ENCODE data around the gene DUT. TPM values are rescaled to one million over a fixed set of nuclear protein-coding genes. Genes with fewer than 3 reads are reported as not detected.
A peak's percentile ranks its signal among the peaks of the same experiment; 100 is the strongest.

Gene DUT
- total RNA-seq, 1 experiment from 2014 or later = 224 TPM

- no peak for TF ChIP-seq EZH2 (IDR thresholded peaks at IDR 0.05; ENCODE audit: borderline replicate concordance, low read depth, low read length, poor library complexity, severe bottlenecking)
- TF ChIP-seq CTCF (conservative IDR thresholded peaks at IDR 0.05; ENCODE audit: low read depth, low read length) = no peak
- POLR2A ChIA-PET (ENCODE audit: low non-redundant PET) = interaction anchor here (0.5 kb wide), 1 partner anchor 11 kb away, joined by 4 read pairs; no protein-coding TSS in a partner anchor
- CTCF ChIA-PET = no interaction called here
- Histone ChIP-seq H3K27ac (ENCODE audit: low read depth, low read length, poor library complexity, severe bottlenecking) (peak overlapping the region; percentile 98), H3K4me1 (ENCODE audit: insufficient read depth, low read length, poor library complexity, severe bottlenecking) (peaks cover 11% of the 10 kb centered on the region), H3K9me3 (ENCODE audit: low read depth, low read length, poor library complexity, severe bottlenecking) (no peaks in the 10 kb centered on the region), H3K36me3 (ENCODE audit: insufficient read depth, low read length, poor library complexity, severe bottlenecking) (peaks cover 15% of the 10 kb centered on the region), H3K4me3 (ENCODE audit: low read depth, low read length, poor library complexity, severe bottlenecking) (peak overlapping the region; percentile 84), H3K27me3 (replicated peaks; ENCODE audit: insufficient read depth, low read depth, low read length, poor library complexity) (no peaks in the 10 kb centered on the region)
- TSS peak; percentile 74 for BruUV-seq (replicated peaks)
- intact Hi-C loops (cut with micrococcal nuclease; ENCODE audit: unreplicated experiment) = no loop called here
- DNase-seq (ENCODE audit: low spot score) = peak; percentile 10
Measured at GRCh38 chr15:48330105-48330785, 984 bp upstream of the DUT start.

GRCh38 chr15:48331796-48332641 is 790 bp downstream of the DUT start:
- POLR2A ChIA-PET (ENCODE audit: low non-redundant PET) = no interaction called here
- BruUV-seq (replicated peaks) = no TSS peak

GRCh38 chr15:48332642-48333034 is 1.4 kb downstream of the DUT start:
- CTCF ChIA-PET = no interaction called here
- Histone ChIP-seq H3K27me3 (replicated peaks; ENCODE audit: insufficient read depth, low read depth, low read length, poor library complexity) (no peaks in the 10 kb centered on the region), H3K27ac (ENCODE audit: low read depth, low read length, poor library complexity, severe bottlenecking) (peak overlapping the region; percentile 98), H3K9me3 (ENCODE audit: low read depth, low read length, poor library complexity, severe bottlenecking) (no peaks in the 10 kb centered on the region), H3K4me1 (ENCODE audit: insufficient read depth, low read length, poor library complexity, severe bottlenecking) (peaks cover 17% of the 10 kb centered on the region), H3K36me3 (ENCODE audit: insufficient read depth, low read length, poor library complexity, severe bottlenecking) (peaks cover 35% of the 10 kb centered on the region), H3K4me3 (ENCODE audit: low read depth, low read length, poor library complexity, severe bottlenecking) (peak overlapping the region; percentile 84)
- TSS peak; percentile 56 for BruUV-seq (replicated peaks)
- TF ChIP-seq EZH2 (IDR thresholded peaks at IDR 0.05; ENCODE audit: borderline replicate concordance, low read depth, low read length, poor library complexity, severe bottlenecking) (no peak), CTCF (conservative IDR thresholded peaks at IDR 0.05; ENCODE audit: low read depth, low read length) (no peak)
- POLR2A ChIA-PET (ENCODE audit: low non-redundant PET) = no interaction called here
- no peak for DNase-seq (ENCODE audit: low spot score)
- intact Hi-C loops (cut with micrococcal nuclease; ENCODE audit: unreplicated experiment) = no loop called here

More at GRCh38 chr15:48331796-48332641, 790 bp downstream of the DUT start:
- Histone ChIP-seq H3K4me3 (ENCODE audit: low read depth, low read length, poor library complexity, severe bottlenecking) (peak overlapping the region; percentile 84), H3K9me3 (ENCODE audit: low read depth, low read length, poor library complexity, severe bottlenecking) (no peaks in the 10 kb centered on the region), H3K27ac (ENCODE audit: low read depth, low read length, poor library complexity, severe bottlenecking) (peak overlapping the region; percentile 98), H3K27me3 (replicated peaks; ENCODE audit: insufficient read depth, low read depth, low read length, poor library complexity) (no peaks in the 10 kb centered on the region), H3K4me1 (ENCODE audit: insufficient read depth, low read length, poor library complexity, severe bottlenecking) (peaks cover 17% of the 10 kb centered on the region), H3K36me3 (ENCODE audit: insufficient read depth, low read length, poor library complexity, severe bottlenecking) (peaks cover 29% of the 10 kb centered on the region)
- CTCF ChIA-PET = interaction anchor here (0.6 to 0.7 kb wide), 2 partner anchors 220 to 1149 kb away, joined by 5 to 6 read pairs; no protein-coding TSS in a partner anchor
- intact Hi-C loops (cut with micrococcal nuclease; ENCODE audit: unreplicated experiment) = no loop called here
- DNase-seq (ENCODE audit: low spot score) = peak; percentile 88
- no peak for TF ChIP-seq CTCF (conservative IDR thresholded peaks at IDR 0.05; ENCODE audit: low read depth, low read length)
- no peak for TF ChIP-seq EZH2 (IDR thresholded peaks at IDR 0.05; ENCODE audit: borderline replicate concordance, low read depth, low read length, poor library complexity, severe bottlenecking)

Measured in A673 (cell line).